NCI-H510A treated with DMSO at 0.1 percent for 48 hours (cell line): ENCODE data around the gene SPANXN2.
"Not testable (repeated sequence)": the region's sequence is repeated elsewhere in the genome, so short reads cannot be mapped to it uniquely, and the experiment has no call there.

Experiments used
- DNase-seq: peaks from one replicate; lab custom pipeline; 2025; lab: John Stamatoyannopoulos, UW

Gene SPANXN2, protein sequence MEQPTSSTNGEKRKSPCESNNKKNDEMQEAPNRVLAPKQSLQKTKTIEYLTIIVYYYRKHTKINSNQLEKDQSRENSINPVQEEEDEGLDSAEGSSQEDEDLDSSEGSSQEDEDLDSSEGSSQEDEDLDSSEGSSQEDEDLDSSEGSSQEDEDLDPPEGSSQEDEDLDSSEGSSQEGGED

GRCh38 chrX:143720652-143721051 lies at the start of gene SPANXN2:
TSS of gene SPANXN2 (minus strand) at chrX:143720752. CDS start at chrX:143720668, 84 bp downstream.
- not testable (repeated sequence) for DNase-seq

- DNase-seq = no peak
Measured at GRCh38 chrX:143768976-143769375, 48.4 kb upstream of the SPANXN2 start.

DNA sequence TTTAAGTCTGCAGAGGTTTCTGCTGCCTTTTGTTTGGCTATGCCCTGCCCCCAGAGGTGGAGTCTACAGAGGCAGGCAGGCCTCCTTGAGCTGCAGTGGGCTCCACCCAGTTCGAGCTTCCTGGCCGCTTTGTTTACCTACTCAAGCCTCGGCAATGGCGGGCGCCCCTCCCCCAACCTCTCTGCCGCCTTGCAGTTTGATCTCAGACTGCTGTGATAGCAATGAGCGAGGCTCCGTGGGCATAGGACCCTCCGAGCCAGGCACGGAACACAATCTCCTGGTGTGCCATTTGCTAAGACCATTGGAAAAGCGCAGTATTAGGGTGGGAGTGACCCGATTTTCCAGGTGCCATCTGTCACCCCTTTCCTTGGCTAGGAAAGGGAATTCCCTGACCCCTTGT lies 47.2 kb upstream of the SPANXN2 start:
- not testable (repeated sequence) for DNase-seq

DNA sequence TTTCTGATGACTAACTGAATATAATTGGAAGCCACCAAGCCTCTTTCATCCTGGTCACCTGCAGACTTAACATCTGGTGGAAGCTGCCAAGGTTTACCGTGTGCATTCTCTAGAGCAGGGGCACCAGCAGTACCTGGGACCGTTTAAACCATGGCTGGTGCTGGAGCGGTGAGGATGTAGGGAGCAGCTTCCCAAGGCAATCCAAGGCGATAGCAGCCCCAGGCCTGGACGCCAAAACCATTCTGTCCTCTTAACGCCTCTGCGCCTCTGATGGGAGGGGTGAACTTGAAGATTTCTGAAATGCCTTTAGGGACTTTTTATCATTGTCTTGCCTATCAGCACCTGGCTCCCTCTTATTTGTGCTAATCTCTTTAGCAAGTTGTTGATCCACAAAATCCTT lies 37.3 kb upstream of the SPANXN2 start:
- no peak for DNase-seq

- DNase-seq = no peak
Measured at GRCh38 chrX:143757375-143757774, 36.8 kb upstream of the SPANXN2 start.

DNA sequence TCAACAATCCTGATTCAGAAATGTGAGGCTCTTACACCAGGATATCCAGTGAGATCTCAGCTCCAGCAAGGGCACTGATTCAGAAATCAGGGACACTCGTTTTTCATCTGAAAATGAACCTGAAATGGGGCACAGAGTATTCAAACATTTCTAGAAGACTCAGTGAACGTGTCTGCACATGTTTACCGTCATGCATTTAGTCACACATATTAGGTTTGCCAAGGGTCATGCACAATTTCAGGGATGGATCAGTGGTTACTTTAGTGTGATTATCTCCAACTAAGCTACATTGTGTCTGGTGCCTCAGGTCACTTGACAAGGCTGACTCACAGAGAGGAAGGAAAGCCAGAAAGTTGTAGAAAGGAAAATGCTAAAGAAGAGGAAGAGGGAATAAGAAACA lies 33.6 kb upstream of the SPANXN2 start:
- no peak for DNase-seq

GRCh38 chrX:143733866-143734265 lies 13.3 kb upstream of the SPANXN2 start:
- DNase-seq = no peak

- DNase-seq = no peak
Measured at GRCh38 chrX:143726296-143726695, 5.7 kb upstream of the SPANXN2 start.

DNA sequence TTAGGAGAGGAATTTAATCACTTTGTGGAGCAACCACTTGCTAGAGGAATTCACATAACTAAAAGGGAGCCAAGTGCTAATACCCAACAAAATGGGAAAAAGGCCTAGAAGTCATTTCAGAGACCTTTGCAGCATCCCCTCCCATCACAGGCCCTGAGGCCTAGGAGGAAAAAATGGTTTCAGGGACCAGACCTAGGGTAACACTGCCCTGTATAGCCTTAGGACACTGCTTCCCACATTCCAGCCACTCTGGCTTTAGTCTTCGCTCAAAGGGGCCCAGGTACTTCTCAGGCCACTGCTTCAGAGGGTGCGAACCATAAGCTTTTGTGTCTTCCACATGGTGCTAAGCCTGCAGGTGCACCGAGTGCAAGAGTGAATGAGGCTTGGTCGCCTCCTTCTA lies 19.1 kb downstream of the SPANXN2 start:
- DNase-seq = no peak

DNA sequence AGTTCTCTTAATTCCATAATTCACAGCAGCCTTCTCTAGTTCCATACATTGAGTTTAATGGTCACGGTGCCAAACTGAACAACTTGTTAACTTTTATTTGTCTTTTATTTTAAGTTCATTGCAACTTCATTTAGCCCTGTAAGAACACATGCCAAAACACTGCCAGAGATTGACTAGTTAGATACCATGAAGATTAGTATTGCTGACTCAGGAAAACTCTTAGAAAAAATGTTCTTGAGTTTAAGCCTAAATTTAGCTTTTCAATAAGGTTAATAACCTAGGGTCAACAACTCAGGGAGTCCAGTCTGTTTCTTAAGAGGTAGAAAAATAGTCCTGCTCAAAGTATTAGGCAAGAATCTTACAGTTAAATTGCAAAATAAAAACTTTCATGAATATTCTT lies 25.7 kb downstream of the SPANXN2 start:
- no peak for DNase-seq

- no peak for DNase-seq
Measured at GRCh38 chrX:143683486-143683885, 37.1 kb downstream of the SPANXN2 start.

DNA sequence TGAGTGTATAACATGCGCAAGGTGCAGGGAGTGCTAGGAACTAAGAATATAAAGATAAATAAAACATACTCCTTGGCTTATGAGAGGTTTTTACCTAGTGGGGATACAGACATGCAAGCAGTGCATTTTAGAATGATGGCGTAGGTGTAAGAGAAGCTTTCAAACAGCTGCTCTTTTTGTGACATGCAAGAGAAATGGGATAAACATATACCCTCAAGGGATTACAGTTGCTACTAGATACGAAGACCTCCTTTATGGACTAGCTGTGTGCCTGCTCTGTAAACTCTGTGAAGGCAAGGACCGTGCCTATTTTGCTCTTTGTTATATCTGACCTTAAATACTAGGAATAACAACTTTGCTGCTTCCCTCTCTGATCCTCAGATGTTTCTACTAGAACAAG lies 45.6 kb downstream of the SPANXN2 start:
- DNase-seq = no peak

DNA sequence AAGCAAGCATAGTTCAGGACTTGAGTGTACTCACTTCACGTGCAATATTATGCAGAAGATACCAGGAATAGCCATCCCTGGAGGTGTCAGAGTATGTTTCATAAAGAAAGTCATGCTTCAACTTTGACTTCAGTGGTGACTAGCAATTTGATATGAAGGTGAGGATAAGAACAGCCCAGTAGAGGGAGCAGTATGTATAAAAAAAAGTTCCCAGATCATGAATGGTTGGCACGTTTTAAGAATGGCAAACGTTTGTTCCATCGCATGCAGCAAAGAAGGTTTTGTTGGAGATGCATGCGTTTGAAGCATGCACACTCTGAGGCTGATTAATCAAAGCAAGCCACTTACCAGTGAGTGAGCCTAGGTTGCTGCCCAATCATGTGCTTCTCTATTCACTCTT lies 51.2 kb downstream of the SPANXN2 start:
- no peak for DNase-seq

DNA sequence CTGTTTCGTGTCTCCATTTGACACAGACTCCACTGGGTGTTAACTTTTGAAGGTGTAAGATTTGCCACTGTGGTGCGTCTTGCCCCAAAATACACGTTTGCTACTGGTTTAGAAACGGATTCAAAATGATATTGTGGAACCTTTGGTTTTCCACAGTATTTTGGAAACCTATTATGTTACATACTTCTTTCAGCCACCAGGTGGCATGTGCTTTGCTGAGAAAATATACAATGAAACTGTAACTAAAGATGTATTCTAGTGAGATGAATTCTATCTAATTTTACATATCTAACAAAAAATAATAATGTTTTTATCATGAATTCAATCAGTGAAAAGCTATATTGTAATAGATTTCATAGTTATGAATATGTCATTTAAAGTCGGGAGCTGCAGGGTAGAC lies 56.2 kb downstream of the SPANXN2 start:
- no peak for DNase-seq

DNA sequence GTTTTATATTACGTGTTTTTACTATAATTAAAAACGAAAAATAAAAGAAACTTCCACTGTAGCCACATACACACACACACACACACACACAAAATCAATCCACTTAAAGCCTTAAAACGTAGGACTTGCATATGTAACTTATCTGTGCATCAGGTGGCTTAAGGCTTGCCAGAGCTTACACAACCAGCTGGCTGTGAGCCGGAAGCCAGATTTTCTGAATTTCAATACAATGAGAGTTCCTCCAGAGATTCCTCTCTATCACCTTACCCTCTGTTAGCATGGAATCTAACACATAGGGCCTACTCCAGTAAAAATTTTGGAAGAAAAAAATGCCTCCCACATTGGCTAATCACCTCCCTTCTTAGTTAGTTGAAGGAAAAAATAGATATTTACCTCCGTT lies 56.8 kb downstream of the SPANXN2 start:
- DNase-seq = no peak
